Esophagus squamous epithelium (tissue), 5 donors: ENCODE measurements around the gene RILPL1. TPM values are rescaled to one million over a fixed set of nuclear protein-coding genes. Genes with fewer than 3 reads are reported as not detected.
"Not testable (repeated sequence)": the region's sequence is repeated elsewhere in the genome, so short reads cannot be mapped to it uniquely, and the experiment has no call there.

Experiments
- DNase-seq: peaks from one replicate; lab custom pipeline; 2025; lab: John Stamatoyannopoulos, UW
- H3K27ac ChIP-seq, 4 donors: fragments of 200-600 bp; sonication (generic); one replicate each; pipeline ENCODE4 v1.5.1; 2016 to 2019; ENCODE audit warnings: mild to moderate bottlenecking in 1 of 4
- H3K27me3 ChIP-seq, 4 donors: fragments of 200-600 bp; sonication (generic); 1 replicate in 3 of 4; 2 replicates in 1 of 4; pipeline versions ENCODE4 v1.5.1 to v1.6.0; 2017 to 2021; ENCODE audit warnings: antibody characterized with exemption in 1 of 4
- H3K36me3 ChIP-seq, 3 donors: fragments of 200-600 bp; sonication (generic); one replicate each; pipeline ENCODE4 v1.5.1; 2016 to 2019
- H3K4me1 ChIP-seq, 3 donors: fragments of 200-600 bp; sonication (generic); one replicate each; pipeline ENCODE4 v1.5.1; 2017 to 2019
- H3K4me3 ChIP-seq, 4 donors: fragments of 200-600 bp; sonication (generic); 1 replicate in 3 of 4; 2 replicates in 1 of 4; pipeline ENCODE4 v1.5.1; 2016 to 2019; ENCODE audit warnings: mild to moderate bottlenecking in 2 of 4, moderate library complexity in 1 of 4
- H3K9me3 ChIP-seq, 3 donors: fragments of 200-600 bp; sonication (generic); one replicate each; pipeline ENCODE4 v1.5.1; 2016 to 2019
- POLR2A ChIP-seq, 4 donors: fragments of 450-650 bp; IDR thresholded peaks; one replicate each; pipeline ENCODE4 v1.6.1; 2017; ENCODE audit warnings: antibody characterized with exemption in 4 of 4, mild to moderate bottlenecking in 4 of 4, moderate library complexity in 3 of 4
- WGBS, 2 donors: methylation state at CpG; one replicate each; pipeline ENCODE4 v1.1.5; 2018; 5-methylcytosine and 5-hydroxymethylcytosine counted together
- intact Hi-C: fragments of 100-400 bp; cut with DNase I; formaldehyde crosslinking; loops from one replicate; pipeline ENCODE4 v1.15.0; 2022
- total RNA-seq, 4 donors: library from RNA; depleted of rRNA; stranded (reverse); fragments of >200 nt; gene quantifications; one replicate each; pipeline ENCODE4 v1.1.0, GENCODE V29; 2016
- TF ChIP-seq, protein P1 (sequence below), 6 experiments: fragments of 450-650 bp in 4 of 6; fragments of 200-600 bp in 2 of 6; sonication (generic) in 2 of 6; IDR thresholded peaks; one replicate each; pipeline ENCODE4 v1.5.1; 2016 to 2019; ENCODE audit warnings: antibody characterized with exemption in 6 of 6, mild to moderate bottlenecking in 4 of 6, moderate library complexity in 4 of 6
- donor health status: DM: yes; HTN: yes; CAD: no.

The RILPL1 gene
- total RNA-seq, 4 donors from 2014 or later, result 4.6 to 14.5 (median 7.0) TPM

DNA sequence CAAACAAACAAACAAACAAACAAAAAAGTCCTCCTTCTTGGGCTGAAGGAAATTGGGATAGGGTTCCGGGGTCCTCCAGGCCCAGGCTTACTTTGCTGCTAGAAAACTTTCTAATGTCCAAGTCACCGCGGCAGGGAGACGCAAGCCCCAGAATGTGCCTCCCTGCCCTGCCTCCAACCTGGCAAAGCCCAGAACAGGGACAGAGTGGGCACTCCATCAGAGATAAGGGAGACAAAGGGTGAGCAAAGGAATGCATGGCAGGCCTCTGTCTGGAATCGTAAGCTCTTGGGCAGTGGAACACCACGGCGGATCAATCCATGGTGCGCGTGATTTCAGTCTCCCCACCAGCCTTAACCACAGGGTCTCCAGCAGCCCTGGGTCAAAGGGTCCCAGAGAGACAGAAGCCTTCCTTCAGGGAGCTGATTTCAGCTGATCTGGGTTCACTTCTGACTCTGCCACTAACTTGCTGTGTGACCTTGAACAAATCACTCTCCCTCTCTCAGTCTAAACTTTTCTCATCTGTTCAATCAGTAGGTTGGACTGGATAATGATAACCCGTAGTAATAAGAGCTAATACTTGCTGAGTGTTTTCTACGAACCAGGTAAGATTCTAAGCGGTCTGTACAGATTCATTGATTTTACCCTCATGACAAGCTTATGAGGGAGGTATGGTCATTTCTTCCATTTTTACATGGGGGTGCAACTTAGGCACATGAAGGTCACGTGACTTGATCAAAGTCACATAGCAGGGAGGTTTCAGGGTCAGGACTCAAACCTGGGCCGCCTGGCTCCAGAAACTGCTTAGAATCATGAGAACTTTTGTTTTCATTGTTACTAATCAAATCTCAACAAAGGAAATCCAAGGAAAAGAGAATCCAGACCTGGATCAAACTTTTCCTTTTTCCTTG, 12.7 kb downstream of the RILPL1 start:
- Histone ChIP-seq H3K27ac (peak overlapping the region in 1 of 4 donors; percentile 45), H3K27me3 (no peaks in the 10 kb centered on the region), H3K4me1 (peaks cover 0 to 22% (median 7%) of the 10 kb centered on the region in 3 donors), H3K9me3 (no peaks in the 10 kb centered on the region), H3K4me3 (no peak overlapping the region), H3K36me3 (peaks cover 6 to 74% (median 17%) of the 10 kb centered on the region in 3 donors)
- DNase-seq, result no peak
- WGBS, 2 donors, result 95 to 97% methylated on average over 12 to 14 of the region's 14 CpGs
- TF ChIP-seq, protein P1, sequence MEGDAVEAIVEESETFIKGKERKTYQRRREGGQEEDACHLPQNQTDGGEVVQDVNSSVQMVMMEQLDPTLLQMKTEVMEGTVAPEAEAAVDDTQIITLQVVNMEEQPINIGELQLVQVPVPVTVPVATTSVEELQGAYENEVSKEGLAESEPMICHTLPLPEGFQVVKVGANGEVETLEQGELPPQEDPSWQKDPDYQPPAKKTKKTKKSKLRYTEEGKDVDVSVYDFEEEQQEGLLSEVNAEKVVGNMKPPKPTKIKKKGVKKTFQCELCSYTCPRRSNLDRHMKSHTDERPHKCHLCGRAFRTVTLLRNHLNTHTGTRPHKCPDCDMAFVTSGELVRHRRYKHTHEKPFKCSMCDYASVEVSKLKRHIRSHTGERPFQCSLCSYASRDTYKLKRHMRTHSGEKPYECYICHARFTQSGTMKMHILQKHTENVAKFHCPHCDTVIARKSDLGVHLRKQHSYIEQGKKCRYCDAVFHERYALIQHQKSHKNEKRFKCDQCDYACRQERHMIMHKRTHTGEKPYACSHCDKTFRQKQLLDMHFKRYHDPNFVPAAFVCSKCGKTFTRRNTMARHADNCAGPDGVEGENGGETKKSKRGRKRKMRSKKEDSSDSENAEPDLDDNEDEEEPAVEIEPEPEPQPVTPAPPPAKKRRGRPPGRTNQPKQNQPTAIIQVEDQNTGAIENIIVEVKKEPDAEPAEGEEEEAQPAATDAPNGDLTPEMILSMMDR (IDR thresholded peaks at IDR 0.05), result no peak
- no peak for TF ChIP-seq POLR2A (IDR thresholded peaks at IDR 0.05)
- intact Hi-C loops, result no loop called here

GRCh38 chr12:123519141-123520001, 14.1 kb downstream of the RILPL1 start:
- 24 to 46% methylated on average over 14 to 18 of the region's 24 CpGs for WGBS, 2 donors
- Histone ChIP-seq H3K4me3 (peak overlapping the region in 1 of 4 donors; percentile 31), H3K27me3 (no peaks in the 10 kb centered on the region), H3K9me3 (no peaks in the 10 kb centered on the region), H3K36me3 (peaks cover 6 to 69% (median 17%) of the 10 kb centered on the region in 3 donors), H3K4me1 (peaks cover 0 to 22% (median 7%) of the 10 kb centered on the region in 3 donors), H3K27ac (peak overlapping the region; percentile 45 to 77 (median 72))
- DNase-seq, result no peak
- intact Hi-C loops, result no loop called here
- no peak for TF ChIP-seq POLR2A (IDR thresholded peaks at IDR 0.05)
- TF ChIP-seq, protein P1 (IDR thresholded peaks at IDR 0.05), result peak in 1 of 6 experiments; percentile 4

GRCh38 chr12:123516216-123516780, 17.2 kb downstream of the RILPL1 start:
- Histone ChIP-seq H3K27me3 (no peaks in the 10 kb centered on the region), H3K27ac (no peak overlapping the region), H3K9me3 (no peaks in the 10 kb centered on the region), H3K4me1 (peaks cover 0 to 22% (median 7%) of the 10 kb centered on the region in 3 donors), H3K4me3 (no peak overlapping the region), H3K36me3 (peaks cover 6 to 48% (median 17%) of the 10 kb centered on the region in 3 donors)
- intact Hi-C loops, result no loop called here
- no peak for DNase-seq
- TF ChIP-seq, protein P1 (IDR thresholded peaks at IDR 0.05), result no peak
- no peak for TF ChIP-seq POLR2A (IDR thresholded peaks at IDR 0.05)
- 77 to 94% methylated on average over 5 to 11 of the region's 11 CpGs for WGBS, 2 donors

DNA sequence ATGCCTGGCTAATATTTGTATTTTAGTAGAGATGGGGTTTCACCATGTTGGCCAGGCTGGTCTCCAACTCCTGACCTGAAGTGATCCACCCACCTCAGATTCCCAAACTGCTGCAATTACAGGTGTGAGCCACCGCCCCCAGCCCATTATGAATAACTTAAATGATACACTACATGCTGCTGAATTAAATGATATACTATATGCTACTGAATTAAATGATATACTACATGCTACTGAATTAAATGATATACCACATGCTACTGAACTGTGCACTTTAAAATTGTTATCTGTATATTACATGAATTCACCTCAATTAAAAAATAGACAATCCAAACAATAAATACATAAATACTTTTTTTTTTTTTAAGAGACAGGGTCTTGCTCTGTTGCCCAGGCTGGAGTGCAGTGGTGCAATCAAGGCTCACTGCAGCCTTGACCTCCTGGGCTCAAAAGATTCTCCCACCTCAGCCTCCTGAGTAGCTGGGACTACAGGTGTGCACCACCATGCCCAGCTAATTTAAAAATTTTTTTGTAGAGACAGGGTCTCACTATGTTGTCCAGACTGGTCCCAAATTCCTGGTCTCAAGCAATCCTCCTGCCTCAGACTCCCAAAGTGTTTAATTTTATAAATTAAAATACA, 18.8 kb downstream of the RILPL1 start:
- H3K4me3 ChIP-seq, H3K9me3 ChIP-seq, intact Hi-C loops, H3K27ac ChIP-seq, DNase-seq, H3K27me3 ChIP-seq: not testable (repeated sequence)
- H3K36me3 ChIP-seq, result peaks cover 6 to 36% (median 12%) of the 10 kb centered on the region in 3 donors
- 93 to 100% methylated on average over 1 of the region's 1 CpG for WGBS, 2 donors
- peaks cover 0 to 19% (median 4%) of the 10 kb centered on the region in 3 donors for H3K4me1 ChIP-seq

DNA sequence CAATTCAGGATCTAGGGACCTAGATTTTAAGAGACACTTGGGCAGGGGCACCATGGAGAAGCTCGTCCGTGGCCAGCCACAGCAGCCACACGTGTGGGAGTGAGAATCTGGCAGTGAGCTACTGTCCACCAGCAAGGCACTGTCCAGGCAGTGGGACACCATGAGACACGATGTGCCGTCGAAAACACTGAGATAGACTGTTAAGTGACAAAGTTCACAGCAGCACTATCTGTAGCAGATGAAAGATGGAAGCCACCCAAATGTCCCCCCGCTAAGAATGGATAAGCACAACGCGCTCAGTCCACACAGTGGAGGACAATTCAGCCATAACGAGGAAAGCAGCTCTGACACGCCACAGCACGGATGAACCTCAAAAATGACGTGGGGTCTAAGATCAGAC, 19.7 kb downstream of the RILPL1 start:
- H3K9me3 ChIP-seq, result no peaks in the 10 kb centered on the region
- H3K27ac ChIP-seq, result no peak overlapping the region
- H3K4me1 ChIP-seq, result peaks cover 0 to 12% (median 0%) of the 10 kb centered on the region in 3 donors
- WGBS, 2 donors, result 82 to 84% methylated on average over 13 of the region's 13 CpGs
- intact Hi-C loops, result no loop called here
- H3K4me3 ChIP-seq, result no peak overlapping the region
- no peak for TF ChIP-seq POLR2A (IDR thresholded peaks at IDR 0.05)
- TF ChIP-seq, protein P1 (IDR thresholded peaks at IDR 0.05), result no peak
- H3K27me3 ChIP-seq, result no peaks in the 10 kb centered on the region
- no peak for DNase-seq
- H3K36me3 ChIP-seq, result peaks cover 6 to 36% (median 12%) of the 10 kb centered on the region in 3 donors
